Heart right ventricle (tissue), 16 donors: ENCODE data around the gene BABAM2. TPM values are rescaled to one million over a fixed set of nuclear protein-coding genes. Genes with fewer than 3 reads are reported as not detected.

ENCODE experiments used
- ATAC-seq, 8 donors: fragments of 200-7000 bp; cut with Tn5 transposase; one replicate each; pipeline ENCODE4 v1.9.1; 2020; ENCODE audit warnings: mild to moderate bottlenecking in 8 of 8, moderate library complexity in 8 of 8, moderate number of reproducible peaks in 1 of 8
- DNase-seq, 2 donors: peaks; one replicate each; pipeline ENCODE4 v3.0.0-alpha.2; 2020
- H3K27ac ChIP-seq, 10 donors: fragments of 200-600 bp; sonication (generic) in 2 of 10; one replicate each; pipeline versions ENCODE4 v1.5.0 to v1.8.0; 2020 to 2022; ENCODE audit warnings: mild to moderate bottlenecking in 3 of 10
- H3K27me3 ChIP-seq, 7 donors: fragments of 200-600 bp; one replicate each; pipeline ENCODE4 v1.8.0; 2021 to 2022; ENCODE audit warnings: mild to moderate bottlenecking in 2 of 7
- H3K36me3 ChIP-seq, 9 donors: fragments of 200-600 bp; sonication (generic) in 1 of 9; one replicate each; pipeline versions ENCODE4 v1.5.0 to v1.8.0; 2020 to 2022; ENCODE audit warnings: mild to moderate bottlenecking in 2 of 9
- H3K4me1 ChIP-seq, 9 donors: fragments of 200-600 bp; sonication (generic) in 1 of 9; one replicate each; pipeline versions ENCODE4 v1.5.0 to v1.8.0; 2020 to 2022; ENCODE audit warnings: mild to moderate bottlenecking in 4 of 9
- H3K4me3 ChIP-seq, 10 donors: fragments of 200-600 bp; sonication (generic) in 2 of 10; one replicate each; pipeline versions ENCODE4 v1.5.0 to v1.8.0; 2020 to 2022; ENCODE audit warnings: mild to moderate bottlenecking in 7 of 10, moderate library complexity in 2 of 10
- H3K9me3 ChIP-seq, 11 donors: fragments of 200-600 bp in 10 of 11; sonication (generic) in 2 of 11; one replicate each; pipeline versions ENCODE4 v1.5.0 to v1.8.0; 2013 to 2022; ENCODE audit warnings: mild to moderate bottlenecking in 2 of 11, control low read depth in 1 of 11, moderate library complexity in 1 of 11
- WGBS, 2 donors: extraction: QIAGEN DNeasy Blood & Tissue Kit; methylation state at CpG; one replicate each; pipeline ENCODE4 v1.1.7; 2013; ENCODE audit warnings: inconsistent platforms in 1 of 2; 5-methylcytosine and 5-hydroxymethylcytosine counted together
- intact Hi-C, 10 donors: fragments of 100-400 bp; cut with DNase I; formaldehyde crosslinking; loops; one replicate each; pipeline versions ENCODE4 v1.11.1 to v1.14.2; 2022
- polyA plus RNA-seq, 2 donors: library from polyadenylated mRNA; stranded (reverse); fragments of 200-250 nt; gene quantifications; one replicate each; pipeline ENCODE4 v1.2.3, GENCODE V29; 2013
- total RNA-seq, 10 donors: library from RNA; stranded (reverse); fragmentation: NEBNext Ultra II Directional in 3 of 10; extraction: Animal tissue kit (Norgen Biotek cat#: 25700) in 3 of 10; gene quantifications; one replicate each; pipeline versions ENCODE4 v1.2.1 to v1.2.4, GENCODE V29; 2021 to 2023
- TF ChIP-seq, protein P1 (sequence below), 9 donors: fragments of 200-600 bp; sonication (generic) in 2 of 9; IDR thresholded peaks; one replicate each; pipeline versions ENCODE4 v1.5.0 to v1.8.0; 2021 to 2022; ENCODE audit warnings: antibody characterized with exemption in 9 of 9, mild to moderate bottlenecking in 5 of 9, moderate library complexity in 1 of 9
- donor health status: Arrhythmogenic right ventricular cardiomyopathy.
- donor health status: ischemic (EF 13 %, LVEDD 7.1; RV severe dilation, severe dysfunction).
- donor health status: healthy with polysubstance abuse.
- donor health status: DM: no; HTN: yes; CAD: no.
- donor health status: DM: no; HTN: no; CAD: no.
- donor health status: ischemic (EF 25% LVEDD 6.9; RV normal size, moderate dysfunction).
- donor health status: ischemic (EF 25% LVEDD 5.7; RV mildly dilated, moderate dysfunction).
- donor health status: healthy.
- donor health status: DM: yes; HTN: yes; CAD: no.
- donor health status: Ischemic cardiomyopathy.
- donor health status: ischemic (EF 35%, LVEDD 5.7; RV mildly dilated, moderate dysfunction).
- donor health status: nonischemic (EF 11% LVEDD 7.7; RV severe dilation, severe dysfunction).
- donor health status: DM: yes; HTN: yes; CAD: no.
- donor health status: PGD.
- donor health status: ischemic (EF 29% LVEDD 5.4; RV normal size, mild dysfunction).
- donor health status: nonischemic (EF 23%, LVEDD 6.1; RV moderate dilation, normal function).

The BABAM2 gene
- total and polyA plus RNA-seq, 12 donors, result 13.3 to 83.4 (median 65.9) TPM

DNA sequence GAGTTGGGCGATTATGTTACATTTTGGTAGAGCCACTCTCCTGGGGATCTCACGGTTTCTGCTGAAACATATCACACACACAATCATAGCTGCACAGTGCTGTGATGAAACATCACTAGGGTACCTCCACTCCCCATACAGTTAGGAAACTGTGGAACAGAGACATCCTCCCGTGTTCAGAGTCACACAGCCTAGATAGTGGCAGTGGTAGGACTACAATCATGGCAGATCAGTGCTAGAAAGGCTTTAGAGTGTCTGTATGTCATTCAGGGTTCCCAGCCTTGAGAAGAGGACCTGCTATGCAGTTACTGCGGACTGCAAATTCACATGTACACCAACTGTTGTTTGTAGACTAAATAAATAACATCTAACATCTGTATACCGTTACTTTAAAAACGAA, 291.8 kb downstream of the BABAM2 start:
- TF ChIP-seq, protein P1, sequence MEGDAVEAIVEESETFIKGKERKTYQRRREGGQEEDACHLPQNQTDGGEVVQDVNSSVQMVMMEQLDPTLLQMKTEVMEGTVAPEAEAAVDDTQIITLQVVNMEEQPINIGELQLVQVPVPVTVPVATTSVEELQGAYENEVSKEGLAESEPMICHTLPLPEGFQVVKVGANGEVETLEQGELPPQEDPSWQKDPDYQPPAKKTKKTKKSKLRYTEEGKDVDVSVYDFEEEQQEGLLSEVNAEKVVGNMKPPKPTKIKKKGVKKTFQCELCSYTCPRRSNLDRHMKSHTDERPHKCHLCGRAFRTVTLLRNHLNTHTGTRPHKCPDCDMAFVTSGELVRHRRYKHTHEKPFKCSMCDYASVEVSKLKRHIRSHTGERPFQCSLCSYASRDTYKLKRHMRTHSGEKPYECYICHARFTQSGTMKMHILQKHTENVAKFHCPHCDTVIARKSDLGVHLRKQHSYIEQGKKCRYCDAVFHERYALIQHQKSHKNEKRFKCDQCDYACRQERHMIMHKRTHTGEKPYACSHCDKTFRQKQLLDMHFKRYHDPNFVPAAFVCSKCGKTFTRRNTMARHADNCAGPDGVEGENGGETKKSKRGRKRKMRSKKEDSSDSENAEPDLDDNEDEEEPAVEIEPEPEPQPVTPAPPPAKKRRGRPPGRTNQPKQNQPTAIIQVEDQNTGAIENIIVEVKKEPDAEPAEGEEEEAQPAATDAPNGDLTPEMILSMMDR (IDR thresholded peaks at IDR 0.05), result no peak
- ATAC-seq (no peak), DNase-seq (no peak)
- Histone ChIP-seq H3K36me3 (peaks cover 0 to 2% (median 0%) of the 10 kb centered on the region in 9 donors), H3K4me3 (no peak overlapping the region), H3K4me1 (no peaks in the 10 kb centered on the region), H3K9me3 (peaks cover 0 to 14% (median 3%) of the 10 kb centered on the region in 11 donors), H3K27ac (no peak overlapping the region), H3K27me3 (no peaks in the 10 kb centered on the region)
- intact Hi-C loops, result no loop called here
- 86 to 87% methylated on average over 6 of the region's 6 CpGs for WGBS, 2 donors

DNA sequence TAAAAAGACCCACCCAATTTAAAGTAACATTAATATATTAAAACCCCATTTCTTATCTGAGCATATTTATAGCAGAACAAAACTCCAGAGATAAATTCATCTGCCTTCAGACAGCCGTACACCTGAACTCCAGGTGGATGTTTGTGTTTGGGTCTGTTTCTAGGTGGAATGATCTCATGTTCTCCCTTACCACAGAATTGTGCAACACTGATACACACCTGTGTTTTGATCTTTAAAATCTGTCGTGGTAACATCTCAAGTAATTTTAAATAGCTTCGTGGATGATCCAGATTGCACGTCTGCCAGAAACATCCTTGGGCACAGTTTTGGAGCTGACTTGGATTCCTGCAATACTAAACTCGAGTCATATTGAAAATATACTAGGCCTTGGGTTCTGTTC, 294.6 kb downstream of the BABAM2 start:
- H3K27me3 ChIP-seq, result no peaks in the 10 kb centered on the region
- H3K4me3 ChIP-seq, result no peak overlapping the region
- no peak for DNase-seq
- TF ChIP-seq, protein P1 (IDR thresholded peaks at IDR 0.05), result no peak
- ATAC-seq, result no peak
- no peaks in the 10 kb centered on the region for H3K36me3 ChIP-seq
- H3K27ac ChIP-seq, result no peak overlapping the region
- H3K4me1 ChIP-seq, result no peaks in the 10 kb centered on the region
- H3K9me3 ChIP-seq, result peaks cover 0 to 8% (median 0%) of the 10 kb centered on the region in 11 donors
- WGBS, 2 donors, result 77 to 79% methylated on average over 5 of the region's 5 CpGs
- intact Hi-C loops, result no loop called here

DNA sequence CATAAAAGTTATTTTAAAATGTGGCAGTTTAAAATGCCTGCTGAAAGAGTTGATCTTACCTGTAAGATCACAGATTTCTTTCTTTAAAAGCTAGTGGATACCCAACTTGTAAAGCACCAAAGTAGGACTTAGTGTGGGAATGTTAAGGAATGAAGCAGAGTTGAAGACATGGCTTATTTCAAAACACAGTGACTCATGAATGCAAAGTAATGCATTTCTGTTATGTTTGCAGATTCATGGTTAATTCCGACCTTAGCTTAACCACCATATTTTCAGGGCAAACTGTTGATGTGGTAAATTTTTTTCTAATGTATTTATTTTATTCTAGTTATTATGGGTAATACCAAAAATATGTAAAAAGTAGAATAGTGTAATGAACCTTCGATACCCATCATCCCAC, 295.4 kb downstream of the BABAM2 start:
- Histone ChIP-seq H3K27me3 (no peaks in the 10 kb centered on the region), H3K27ac (no peak overlapping the region), H3K4me1 (no peaks in the 10 kb centered on the region), H3K4me3 (no peak overlapping the region), H3K9me3 (peaks cover 0 to 3% (median 0%) of the 10 kb centered on the region in 11 donors), H3K36me3 (no peaks in the 10 kb centered on the region)
- intact Hi-C loops, result no loop called here
- DNase-seq (no peak), ATAC-seq (no peak)
- TF ChIP-seq, protein P1 (IDR thresholded peaks at IDR 0.05), result no peak
- 96% methylated on average over 2 of the region's 2 CpGs for WGBS, 2 donors

DNA sequence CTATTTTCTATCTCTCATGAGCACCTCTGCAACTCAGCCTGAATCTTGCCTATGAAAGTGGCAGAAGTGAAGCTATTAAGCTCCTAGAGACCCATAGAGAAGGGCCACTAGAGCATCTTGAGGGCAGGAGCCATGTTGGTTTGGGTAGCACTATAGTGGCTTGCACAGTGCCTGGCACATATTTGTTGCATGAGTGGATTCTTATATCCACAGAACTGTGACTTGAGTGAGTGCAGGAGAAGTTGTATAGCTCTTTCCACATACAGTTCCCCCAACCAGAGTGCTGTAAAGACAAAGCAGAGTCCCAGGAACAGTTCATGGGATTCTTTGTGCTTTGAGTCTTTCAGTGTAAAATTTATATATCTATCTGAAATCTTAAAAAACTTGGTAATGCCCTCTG, 296.7 kb downstream of the BABAM2 start:
- DNase-seq (no peak), ATAC-seq (no peak)
- H3K27ac ChIP-seq, result no peak overlapping the region
- H3K4me3 ChIP-seq, result no peak overlapping the region
- no peaks in the 10 kb centered on the region for H3K9me3 ChIP-seq
- H3K4me1 ChIP-seq, result no peaks in the 10 kb centered on the region
- intact Hi-C loops, result no loop called here
- TF ChIP-seq, protein P1 (IDR thresholded peaks at IDR 0.05), result no peak
- H3K36me3 ChIP-seq, result no peaks in the 10 kb centered on the region
- no peaks in the 10 kb centered on the region for H3K27me3 ChIP-seq
